ENCODE measurements around the gene CTSH.
A peak's percentile ranks its signal among the peaks of the same experiment; 100 is the strongest.
"Not testable (repeated sequence)": the region's sequence is repeated elsewhere in the genome, so short reads cannot be mapped to it uniquely, and the experiment has no call there.

The CTSH gene

DNA sequence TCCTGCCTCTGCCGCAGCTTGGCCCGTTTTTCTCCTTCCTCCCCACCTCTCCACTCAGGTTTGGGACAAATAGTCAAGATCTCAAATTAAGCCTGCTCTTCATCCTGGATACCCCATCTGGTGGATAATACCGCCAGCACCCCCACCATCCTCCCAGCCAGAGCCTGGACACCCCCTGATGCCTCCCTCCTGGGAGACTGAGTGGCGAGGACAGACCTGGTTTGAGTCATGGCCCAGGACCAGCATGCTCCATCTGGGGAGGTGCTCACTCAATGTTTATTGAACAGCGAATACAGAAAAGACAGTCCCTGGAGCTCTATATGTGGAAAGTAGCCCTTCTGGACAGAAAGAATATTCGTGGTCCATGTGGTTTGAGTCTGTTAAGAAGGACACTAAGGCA lies 23.3 kb downstream of the CTSH start:
- DNase-seq: no peak

DNA sequence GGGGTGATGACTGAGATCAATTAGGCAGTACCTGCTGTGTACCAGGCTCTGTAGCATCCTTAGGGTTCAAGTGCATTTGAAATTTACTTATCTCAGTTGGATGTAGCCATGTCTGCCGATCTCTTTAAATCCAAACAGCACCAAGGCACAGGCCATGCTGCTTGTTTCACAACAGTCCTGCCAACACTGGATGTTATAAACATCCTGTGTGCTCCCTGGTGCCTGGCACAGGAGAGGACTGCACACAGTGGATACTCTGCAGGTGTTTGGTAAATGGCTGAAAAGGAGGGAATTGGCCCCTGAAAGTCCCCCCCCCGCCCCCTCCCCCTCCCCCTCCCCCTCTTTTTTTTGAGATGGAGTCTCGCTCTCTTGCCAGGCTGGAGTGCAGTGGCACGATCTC lies 27.0 kb downstream of the CTSH start:
- no peak for DNase-seq

DNA sequence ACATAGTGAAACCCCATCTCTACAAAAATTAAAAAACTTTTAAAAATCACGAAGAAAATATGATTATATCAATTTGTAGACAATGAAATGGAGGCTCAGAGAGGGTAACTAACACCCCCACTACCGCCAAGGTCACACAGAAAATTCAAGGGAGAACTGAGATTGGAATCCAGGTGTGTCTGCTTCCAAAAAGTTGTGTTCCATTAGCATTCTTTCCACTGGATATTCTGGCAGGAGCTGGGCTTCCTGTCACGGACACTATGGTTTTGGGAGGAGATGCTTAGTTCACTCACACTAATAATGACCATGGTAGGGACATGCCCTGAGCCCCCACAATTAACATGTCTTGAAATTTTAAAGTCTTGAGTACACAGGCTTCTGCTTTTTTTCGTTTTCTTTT lies 28.8 kb downstream of the CTSH start:
- DNase-seq: no peak

DNA sequence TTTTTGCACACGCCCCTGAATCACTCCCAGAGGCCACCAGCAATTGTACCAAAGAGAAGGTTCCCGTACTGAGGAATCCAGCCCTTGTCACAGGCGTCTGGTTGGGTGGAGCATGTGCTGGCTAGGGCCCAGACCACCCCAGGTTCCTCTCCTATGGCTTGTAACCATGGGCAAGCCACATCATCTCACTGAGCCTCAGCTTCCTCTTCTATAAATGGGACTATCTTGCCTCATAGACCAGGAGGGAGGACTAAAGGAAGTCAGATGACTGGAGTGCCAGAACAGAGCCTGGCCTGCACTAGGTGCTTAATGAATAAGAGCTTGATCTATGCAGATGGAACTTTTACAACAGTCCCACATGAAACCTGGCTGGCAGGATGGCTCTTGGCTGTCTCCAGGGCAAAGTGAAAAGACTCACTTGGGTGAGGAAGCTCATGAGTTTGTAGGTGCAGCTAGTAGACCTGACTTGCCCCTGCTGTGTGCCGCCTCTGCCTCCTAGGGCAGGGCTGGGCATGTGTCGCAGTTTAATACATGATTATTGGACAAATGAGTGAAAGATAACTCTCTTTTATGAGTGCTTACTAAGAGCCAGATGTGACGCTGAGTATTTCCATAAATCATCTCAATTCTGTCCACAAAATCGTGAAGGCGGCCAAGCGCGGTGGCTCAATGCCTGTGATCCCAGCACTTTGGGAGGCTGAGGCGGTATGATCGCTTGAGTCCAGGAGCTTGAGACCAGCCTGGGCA lies 29.3 kb downstream of the CTSH start:
- no peak for DNase-seq

DNA sequence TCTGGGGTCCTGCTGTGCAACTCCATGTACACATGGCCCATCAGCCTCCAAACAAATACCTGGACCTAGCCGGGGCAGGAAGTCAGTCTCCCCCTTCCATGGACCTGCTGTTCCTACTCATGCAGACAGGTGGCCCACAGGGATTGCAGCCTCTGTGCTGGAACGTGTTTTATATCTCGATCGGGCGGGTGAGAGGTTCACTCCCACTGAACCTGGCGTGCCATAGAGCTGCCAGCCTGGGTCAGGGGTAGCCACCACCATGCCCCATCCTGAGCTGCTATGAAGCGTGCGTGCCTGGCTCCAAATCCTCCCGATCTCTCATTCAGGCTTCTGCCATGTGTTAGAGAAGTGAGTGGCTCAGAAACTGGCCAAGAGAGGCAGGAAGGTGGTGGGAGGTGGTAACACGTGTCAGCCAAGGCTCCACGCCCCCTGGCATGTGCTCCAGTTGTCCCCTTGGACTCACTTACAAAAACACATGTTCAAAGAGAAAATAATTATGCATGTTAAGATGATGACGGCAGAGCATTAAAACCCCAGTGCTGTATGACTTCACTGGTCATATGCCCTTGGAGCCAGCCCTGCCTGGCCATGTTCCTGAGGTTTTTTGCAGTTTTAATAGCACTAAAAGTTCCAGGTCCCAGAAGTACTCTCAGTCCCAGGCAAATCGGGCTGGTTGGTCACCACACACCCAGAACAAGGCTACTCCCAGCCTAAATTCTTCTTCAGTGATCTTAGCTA lies 30.6 kb downstream of the CTSH start:
- no peak for DNase-seq

DNA sequence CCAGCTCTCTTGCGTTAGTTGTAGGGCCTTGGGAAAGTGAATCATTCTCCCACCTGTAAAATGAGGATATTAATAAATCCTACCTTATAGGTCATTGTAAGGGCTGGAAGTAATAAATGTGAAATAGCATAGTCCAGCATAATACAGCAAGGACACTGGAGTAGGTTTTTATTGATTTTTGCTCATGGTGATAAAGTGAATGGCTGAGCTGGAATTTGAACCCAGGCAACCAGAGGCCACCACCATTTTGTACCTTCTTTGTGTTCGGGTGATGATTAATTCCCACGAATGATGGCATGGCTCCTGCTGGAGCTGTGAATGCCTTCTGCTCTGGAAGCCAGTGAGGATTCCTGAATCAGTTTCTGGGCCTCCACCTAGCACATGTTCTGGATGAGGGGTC lies 31.8 kb downstream of the CTSH start:
- DNase-seq: no peak

DNA sequence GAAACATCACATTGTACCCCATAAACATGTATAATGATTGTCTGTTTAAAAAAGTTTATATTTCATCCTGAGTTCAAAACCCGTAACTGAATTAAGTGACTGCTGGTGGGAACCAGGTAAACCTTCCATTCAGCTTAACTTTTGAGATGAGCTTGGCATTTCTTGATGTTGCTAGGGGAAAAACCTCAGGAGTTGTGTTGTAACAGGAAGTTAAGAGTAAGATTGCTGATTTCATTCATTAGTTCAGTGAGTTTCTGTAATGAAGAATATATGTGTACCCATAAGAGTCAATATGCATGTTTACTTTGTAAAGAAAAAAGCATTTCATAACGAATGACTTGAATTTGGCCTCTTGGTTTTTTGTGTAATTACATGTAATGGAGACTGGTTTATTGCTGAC lies 32.5 kb downstream of the CTSH start:
- DNase-seq: no peak

DNA sequence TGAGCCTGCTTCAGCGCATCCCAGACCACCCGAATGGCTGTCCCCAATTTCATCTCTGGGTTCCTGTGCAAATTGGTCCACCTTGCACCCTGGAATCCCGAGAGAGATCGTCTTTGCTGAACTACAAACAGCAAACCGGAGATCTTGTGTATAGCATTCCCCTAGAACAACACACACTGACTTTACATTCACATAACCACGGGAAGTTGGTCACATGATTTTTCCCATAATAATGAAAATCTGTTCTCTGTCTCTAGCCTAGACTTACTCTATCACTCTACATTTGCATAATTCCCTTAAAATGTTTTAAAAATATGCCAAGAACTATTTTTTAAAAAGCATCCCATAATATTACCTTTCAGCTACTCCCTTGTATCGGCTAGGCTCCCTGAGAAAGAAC lies 34.6 kb downstream of the CTSH start:
- DNase-seq: no peak

DNA sequence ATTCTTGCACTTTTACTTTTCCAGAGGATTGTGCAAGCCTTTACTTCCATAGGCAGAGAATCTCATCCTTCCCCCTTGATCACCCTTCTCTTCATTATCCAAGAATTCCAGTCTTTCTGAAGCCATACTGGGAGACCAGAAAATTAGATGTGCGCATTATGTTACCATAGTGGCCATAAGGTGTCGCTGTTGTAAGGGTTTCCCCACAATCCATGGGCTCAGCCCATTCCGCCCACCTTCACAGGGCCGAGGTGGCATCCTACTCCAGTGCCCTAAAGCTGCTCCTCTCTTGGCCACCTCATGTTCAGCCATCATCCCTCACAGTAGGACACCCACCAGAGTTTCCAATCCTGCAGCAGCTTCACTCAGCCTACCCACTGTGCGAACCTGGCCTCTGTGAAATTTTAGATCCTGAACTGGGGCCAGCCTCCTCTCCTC lies 35.0 kb downstream of the CTSH start:
- no peak for DNase-seq

DNA sequence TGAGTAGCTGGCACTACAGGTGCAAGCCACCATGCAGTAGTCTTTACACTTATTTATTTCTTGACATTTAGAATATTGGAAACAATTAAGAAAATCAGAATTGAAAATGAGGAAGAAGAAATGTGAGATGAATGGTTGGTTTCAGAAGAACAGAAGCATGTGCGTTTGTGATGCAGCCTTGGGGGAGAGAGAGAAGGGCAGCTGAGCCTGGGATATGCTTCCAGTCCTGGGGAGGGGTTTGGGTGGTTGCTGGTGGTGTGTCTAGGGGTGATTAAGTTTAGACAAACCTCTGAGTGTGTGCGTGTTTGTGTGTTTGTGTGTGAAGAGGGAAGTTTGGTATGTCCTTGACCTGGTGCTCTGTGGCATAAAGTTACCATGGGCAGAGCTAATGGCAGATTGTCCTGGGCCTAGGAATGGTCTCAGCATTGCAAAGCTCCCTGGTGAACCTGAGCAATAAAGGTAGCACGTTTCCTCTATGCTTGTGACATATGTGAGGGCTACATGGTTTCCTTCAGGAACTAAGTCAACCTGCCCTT lies 35.6 kb downstream of the CTSH start:
- no peak for DNase-seq

DNA sequence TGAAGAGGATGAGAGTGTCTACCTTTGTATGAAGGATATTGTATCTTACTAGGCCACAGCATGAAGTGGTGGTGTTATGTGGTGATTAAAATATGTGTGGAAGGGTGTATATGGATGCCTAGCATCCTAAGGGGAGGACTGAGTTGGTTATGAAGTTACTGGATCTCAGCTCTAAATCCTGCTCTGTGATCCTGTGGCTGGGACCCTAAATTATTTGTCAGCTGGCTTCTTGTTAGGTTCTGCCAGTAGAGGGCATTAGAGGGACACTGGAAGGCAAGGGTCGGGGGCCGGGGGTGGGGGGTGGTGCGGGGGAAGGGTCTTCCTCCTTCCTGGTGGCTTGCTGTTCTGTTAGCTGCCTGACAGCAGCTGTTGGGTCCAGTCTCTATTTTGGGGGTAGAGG lies 37.3 kb downstream of the CTSH start:
- no peak for DNase-seq

DNA sequence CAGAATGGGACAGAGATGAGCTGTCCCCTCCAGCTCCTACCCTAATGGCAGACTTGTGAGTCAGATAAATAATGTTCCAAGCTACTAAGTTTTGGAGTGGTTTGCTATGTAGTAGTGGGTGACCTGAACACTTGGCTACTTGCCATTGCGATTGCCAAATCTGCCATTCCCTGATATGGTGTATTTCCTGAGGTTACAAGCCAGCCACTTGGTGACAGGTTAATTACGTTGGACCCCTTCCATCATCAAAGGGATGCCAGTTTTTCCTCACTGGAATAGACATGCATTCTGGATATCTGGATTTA lies 38.6 kb downstream of the CTSH start:
- DNase-seq: peak; percentile 28

DNA sequence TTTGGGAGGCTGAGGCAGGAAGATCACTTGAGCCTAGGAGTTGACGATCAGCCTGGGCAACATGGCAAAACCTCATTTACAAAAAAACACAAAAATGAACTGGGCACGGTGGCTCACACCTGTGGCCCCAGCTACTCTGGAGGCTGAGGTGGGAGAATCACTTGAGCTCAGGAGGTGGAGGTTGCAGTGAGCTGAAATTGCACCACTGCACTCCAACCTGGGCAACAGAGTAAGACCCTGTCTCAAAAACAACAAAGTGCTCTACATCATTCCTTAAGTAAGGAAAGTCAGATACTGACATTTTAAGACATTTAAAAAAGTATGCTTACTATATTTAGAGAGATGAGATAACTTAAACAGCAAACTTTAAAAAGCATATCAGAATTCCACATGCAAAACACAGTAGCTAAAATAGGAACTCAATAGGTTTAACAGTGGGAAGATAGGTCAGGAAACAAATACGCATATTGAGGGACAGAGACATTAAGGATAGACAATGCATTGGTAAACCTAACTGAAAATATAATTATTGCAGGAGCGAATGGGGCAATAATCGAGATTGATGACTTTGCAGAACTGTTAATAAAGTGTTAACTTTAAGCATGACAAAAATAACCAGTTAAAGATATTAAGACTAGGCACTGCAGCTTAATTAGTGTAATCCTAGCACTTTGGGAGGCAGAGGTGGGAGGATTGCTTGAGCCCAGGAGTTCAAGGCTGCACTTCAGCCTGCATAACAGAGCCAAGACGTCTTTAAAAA lies 40.1 kb downstream of the CTSH start:
- no peak for DNase-seq

DNA sequence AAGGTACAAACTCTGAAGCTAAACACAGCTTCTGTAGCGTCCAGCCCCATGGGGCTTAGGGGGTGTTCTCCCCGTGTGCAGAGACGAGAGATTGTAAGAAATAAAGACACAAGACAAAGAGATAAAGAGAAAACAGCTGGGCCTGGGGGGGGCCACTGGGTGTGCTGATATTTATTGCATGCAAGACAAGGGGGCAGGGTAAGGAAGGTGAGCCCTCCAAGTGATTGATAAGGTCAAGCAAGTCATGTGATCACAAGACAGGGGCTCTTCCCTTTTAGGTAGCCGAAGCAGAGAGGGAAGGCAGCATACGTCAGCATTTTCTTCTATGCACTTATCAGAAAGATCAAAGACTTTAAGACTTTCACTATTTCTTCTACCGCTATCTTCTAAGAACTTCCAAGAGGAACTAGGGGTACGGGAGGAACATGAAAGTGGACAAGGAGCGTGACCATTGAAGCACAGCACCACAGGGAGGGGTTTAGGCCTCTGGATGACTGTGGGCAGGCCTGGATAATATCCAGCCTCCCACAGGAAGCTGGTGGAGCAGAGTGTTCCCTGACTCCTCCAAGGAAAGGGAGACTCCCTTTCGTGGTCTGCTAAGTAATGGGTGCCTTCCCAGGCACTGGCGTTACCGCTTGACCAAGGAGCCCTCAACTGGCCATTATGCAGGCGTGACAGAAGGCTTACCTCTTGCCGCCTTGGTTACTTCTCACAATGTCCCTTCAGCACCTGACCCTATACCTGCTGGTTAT lies 42.4 kb downstream of the CTSH start:
- DNase-seq: not testable (repeated sequence)

DNA sequence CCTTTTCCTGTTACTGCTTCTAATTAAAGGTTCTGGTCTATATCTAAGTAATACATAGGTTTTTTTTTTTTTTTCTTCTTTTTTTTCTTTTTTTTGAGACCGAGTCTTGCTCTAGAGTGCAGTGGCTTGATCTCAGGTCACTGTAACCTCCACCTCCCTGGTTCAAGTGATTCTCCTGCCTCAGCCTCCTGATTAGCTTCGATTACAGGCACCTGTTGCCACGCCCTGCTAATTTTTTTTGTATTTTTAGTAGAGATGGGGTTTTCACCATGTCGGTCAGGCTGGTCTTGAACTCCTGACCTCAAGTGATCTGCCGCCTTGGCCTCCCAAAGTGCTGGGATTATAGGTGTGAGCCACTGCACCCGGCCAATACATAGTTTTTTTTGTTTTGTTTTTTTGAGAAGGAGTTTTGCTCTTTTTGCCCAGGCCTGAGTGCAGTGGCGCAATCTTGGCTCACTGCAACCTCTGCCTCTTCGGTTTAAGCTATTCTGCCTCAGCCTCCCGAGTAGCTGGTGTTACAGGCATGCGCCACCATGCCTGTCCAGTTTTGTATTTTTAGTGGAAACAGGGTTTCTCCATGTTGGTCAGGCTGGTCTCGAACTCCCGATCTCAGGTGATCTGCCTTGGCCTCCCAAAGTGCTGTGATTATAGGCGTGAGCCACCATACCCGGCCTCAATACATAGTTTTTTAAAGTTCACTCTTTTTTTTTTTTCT lies 43.9 kb downstream of the CTSH start:
- DNase-seq: not testable (repeated sequence)

DNA sequence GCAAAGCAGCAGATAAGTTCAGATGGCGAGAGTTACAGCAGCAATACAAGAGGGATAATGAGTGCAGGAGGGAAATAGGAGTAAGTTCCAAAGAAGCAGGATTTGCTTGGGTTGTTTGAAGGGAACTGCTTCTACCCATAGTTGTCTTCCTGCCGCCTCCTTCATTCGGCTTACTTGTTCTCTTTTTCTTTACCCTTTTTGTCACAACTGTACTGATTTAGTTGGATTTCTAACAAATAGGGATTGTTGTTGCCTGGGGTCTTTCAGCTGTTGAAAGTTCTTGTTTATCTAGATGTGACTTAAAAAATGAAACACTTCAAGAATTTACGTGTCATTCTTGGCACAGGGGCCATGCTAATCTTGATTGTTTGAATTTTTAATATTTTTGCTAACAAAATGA lies 46.3 kb downstream of the CTSH start:
- no peak for DNase-seq

DNA sequence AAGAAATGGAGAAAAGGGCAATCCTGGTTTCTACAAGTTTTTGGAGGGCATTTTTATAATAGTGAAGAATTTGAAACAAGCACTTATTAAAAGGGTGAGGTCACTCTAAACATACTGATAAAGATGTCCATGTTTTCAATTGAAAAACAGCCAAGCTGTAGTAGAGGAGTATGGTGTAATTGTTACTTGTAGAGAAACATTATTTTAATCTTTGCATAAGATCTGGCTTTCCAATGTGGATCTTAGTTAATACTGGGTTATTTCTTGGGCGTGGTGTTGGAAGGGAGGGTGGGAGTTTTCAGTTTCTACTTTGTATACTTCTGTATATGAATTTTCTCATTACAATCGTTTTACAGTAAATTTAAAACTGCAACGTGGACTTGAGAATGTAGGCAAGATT lies 49.4 kb downstream of the CTSH start:
- no peak for DNase-seq

DNA sequence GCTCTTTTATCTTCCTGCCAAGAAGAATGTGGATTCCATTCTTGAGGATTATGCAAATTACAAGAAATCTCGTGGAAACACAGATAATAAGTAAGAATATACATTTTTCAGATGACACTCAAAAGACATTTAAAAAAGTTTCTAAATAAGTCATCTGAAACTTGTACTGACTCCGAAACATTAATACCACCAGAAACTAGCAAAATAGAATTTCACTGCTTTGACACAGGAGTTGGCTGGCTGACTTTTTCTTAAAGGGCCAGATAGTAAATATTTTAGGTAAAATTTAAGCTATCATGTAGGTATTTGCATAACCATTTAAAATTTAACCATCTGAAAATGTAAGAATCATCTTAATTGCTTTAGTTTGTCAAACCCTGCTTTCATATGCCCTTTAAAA lies 51.3 kb downstream of the CTSH start:
- DNase-seq: no peak

DNA sequence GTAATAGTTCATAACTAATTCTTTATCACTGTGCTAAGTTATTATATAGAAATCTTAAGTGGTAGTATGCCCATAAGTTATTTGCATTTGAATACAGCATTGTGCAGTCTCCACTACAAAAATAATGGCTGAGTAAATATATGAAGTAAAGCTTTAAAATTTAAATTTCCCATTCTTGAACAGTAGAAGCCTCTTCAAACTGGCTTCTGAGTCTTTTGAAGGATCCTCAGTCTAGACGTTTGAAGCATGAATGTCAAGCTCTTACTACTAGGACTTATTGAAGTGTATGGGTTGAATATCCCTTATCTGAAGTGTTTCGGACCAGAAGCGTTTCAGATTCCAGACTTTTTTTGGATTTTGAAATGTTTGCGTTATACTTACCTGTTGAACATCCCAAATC lies 55.8 kb downstream of the CTSH start:
- no peak for DNase-seq

DNA sequence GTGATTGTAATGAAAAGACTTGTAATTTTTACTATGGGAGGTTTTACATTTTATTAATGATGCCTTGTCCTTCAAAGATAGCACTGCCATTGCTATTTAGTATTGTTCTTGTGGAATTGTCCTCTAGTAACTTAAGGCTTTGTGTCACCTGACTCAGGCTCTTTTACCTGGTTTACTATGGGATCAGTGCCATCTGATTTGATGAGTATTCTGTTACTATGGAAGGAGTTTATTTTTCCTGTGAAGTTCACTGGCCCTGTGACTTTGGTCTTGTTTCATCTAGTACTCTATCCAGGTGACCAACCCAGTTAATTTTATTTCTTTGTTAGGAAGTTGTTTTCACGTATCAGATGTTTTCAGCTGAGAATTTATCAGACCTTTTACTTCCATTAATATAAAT lies 63.2 kb downstream of the CTSH start:
- no peak for DNase-seq

DNA sequence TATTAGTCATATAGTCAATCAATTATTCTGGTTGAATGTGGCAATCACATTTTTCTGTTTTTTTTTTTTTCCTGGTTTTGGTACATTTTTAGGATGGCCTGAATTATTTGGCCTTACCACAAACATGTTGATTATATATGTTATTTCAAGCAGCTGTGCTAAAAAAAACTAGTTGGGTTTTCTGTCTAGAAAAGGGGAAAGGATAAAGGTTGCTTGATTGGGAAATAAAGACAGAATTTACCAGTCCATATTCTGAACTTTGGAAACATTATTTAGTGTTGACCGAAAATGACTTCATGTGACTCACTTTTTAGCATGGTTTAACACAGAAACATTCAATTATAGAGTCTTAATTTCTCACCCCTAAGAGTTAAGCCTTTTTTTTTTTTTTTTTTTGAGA lies 64.0 kb downstream of the CTSH start:
- DNase-seq: no peak

DNA sequence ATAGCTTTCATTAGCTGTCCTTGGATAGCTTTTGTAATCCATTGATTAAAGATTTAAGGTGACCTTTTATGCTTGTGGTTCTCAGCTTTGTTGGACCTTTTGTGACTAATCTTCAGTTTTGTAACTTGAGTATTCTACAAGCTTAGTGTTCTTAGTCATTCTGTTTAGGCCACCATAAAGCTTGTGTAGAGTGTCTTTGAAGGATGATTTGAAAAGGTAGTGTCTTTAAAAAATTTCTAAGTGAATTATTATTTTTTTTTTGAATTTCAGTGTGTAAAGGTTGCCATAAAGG lies 64.7 kb downstream of the CTSH start:
- no peak for DNase-seq
